SK-MEL-5 (cell line): ENCODE data around the gene SMCO2. TPM values are rescaled to one million over a fixed set of nuclear protein-coding genes. Genes with fewer than 3 reads are reported as not detected.

Experiments
- DNase-seq: peaks from one replicate; pipeline ENCODE4 v3.0.0-alpha.2; 2016; ENCODE audit warnings: low read depth, low spot score
- in situ Hi-C: cut with HindIII; loops from 2 replicates; pipeline ENCODE4 v1.10.0; 2016; ENCODE audit warnings: low sequenced_read_pairs, high pct_unique_total_duplicates, low pct_unique_long_range_greater_than_20kb
- total RNA-seq: library from RNA; depleted of rRNA; stranded (reverse); fragments of >200 nt; shearing (Covaris generic); gene quantifications from 2 replicates; pipeline ENCODE4 v1.2.3, GENCODE V29; 2014

Gene SMCO2
- total RNA-seq, 1 experiment from 2014 or later = not detected

DNA sequence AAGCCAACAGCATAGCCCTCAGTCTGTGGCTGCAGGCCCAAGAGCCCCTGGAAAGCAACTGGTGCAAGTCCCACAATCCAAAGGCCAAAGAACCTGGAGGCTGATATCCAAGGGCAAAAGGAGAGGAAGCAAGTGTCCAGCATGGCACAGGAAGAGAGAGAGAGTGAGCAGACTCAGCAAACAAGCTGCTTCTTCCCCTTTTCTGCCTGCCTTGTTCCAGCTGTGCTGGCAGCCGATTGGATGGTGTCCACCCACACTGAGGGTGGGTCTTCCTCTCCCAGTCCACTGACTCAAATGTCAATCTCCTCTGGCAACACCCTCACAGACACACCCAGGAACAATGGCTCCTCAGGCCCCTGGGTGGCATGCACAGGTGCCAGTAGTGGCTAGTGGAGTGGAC lies 33.5 kb downstream of the SMCO2 start:
- no peak for DNase-seq
- in situ Hi-C loops = no loop called here

DNA sequence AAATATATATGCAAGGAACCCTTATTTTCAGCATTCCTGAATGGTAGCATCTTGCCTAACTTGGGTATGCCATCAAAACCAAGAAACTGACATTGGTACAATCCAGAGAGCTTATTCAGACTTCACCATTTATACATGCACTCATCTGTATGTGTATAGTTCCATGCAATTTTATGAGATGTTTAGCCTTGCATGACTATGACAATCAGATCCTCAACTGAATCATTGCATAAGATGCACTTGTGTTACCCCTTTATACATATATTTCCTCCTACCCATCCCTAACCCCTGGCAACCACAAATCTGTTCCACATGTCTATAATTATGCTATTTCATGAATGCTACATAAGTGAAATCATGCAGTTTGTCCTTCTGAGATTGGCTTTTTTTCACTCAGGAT lies 40.4 kb downstream of the SMCO2 start:
- in situ Hi-C loops = no loop called here
- no peak for DNase-seq

DNA sequence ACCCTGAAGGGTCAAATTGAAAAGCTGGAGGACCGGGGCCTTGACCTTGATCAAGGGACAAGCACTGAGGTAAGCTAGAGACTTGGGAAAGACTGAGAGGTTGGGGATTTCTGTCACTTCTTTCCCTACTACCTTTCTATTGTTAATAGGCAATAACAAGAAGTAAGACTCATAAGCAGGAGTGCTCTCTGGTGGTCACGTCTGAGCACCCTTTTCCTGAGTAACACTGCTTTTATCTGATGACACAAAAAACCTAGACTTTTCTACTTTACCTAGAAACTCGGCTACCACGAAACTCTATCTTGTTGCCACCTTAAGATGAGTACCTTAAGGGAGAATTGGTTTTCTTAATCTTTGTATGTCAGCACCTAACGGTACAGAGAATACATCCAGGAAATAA lies 41.9 kb downstream of the SMCO2 start:
- in situ Hi-C loops = no loop called here
- no peak for DNase-seq

DNA sequence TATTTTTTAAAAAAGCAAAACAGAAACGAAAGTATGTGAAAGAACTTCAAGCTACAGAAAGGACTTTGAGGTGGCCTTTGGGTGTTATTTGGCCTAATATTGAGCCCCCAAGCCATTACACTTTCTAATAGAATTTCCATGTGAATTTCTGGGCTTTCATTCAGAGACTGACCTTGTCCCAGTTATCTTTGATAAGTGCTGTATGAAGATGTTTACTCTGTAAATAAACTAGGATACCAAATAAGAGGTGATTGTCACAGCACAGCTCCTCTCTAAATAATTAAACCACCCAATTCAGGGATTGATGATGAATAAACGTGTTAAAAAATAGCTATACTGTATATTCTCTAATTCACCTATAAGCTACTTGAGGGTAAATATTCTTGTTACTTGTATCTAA lies 44.7 kb downstream of the SMCO2 start:
- no peak for DNase-seq
- in situ Hi-C loops = no loop called here

DNA sequence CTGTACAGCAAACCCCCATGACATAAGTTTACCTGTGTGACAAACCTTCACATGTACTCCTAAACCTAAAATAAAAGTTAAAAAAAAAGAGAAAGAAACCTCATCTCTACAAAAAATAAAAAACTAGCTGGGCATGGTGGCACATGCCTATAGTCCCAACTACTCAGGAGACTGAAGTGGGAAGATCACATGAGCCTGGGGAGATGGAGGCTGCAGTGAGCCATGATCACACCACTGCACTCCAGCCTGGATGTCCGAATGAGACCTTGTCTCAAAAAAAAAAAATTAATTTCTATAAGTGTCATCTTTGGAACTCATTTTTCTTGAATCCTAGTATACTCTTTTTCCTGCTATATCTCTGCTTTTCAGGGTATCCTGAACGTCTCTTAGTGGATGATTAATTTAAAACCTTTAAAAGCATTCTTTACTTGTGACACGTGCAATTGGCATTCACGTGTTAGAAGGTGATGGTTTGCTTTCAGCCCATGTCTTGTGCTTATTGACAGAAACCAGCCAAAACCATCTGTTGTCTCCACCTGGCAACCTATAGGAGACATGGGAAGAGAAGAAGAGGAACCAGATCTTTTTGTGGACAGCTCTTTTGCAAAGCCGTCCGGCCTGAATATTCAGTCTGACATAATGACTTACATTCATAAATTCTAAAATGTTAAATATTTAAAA lies 46.9 kb downstream of the SMCO2 start:
- DNase-seq = no peak
- in situ Hi-C loops = no loop called here

DNA sequence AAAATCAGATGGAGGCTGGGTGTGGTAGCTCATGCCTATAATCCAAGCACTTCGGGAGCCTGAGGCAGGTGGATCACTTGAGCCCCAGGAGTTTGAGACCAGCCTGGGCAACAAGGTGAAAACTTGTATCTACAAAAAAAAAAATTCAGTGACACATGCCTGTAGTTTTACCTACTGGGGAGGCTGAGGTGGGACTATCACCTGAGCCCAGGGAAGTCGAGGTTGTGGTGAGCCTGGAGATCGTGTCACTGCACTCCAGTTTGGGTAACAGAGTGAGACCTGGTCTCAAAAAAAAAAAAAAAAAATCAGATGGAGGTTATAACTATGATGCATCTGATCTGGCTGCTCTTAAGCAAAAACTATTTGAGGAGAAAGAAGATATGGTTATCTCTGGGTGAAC lies 50.9 kb downstream of the SMCO2 start:
- in situ Hi-C loops = no loop called here
- no peak for DNase-seq

DNA sequence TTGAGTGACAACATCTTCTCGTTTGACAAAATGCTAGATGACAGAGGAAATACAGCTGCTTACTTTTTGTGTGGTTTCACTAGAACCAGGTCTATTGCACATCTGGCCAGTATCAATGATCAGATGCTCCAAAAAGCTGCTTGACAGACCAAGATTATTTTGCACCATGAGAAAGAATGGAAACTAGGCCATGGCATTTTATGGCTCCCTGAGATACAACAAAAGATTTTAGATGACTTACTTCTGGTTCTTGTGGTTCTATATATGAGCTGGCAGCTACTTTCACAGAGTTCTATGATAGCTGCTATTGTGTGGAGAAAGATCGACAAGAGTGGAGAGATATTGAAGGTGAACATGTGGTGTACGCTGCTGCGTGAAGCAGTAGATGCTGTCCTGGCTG lies 51.6 kb downstream of the SMCO2 start:
- in situ Hi-C loops = no loop called here

DNA sequence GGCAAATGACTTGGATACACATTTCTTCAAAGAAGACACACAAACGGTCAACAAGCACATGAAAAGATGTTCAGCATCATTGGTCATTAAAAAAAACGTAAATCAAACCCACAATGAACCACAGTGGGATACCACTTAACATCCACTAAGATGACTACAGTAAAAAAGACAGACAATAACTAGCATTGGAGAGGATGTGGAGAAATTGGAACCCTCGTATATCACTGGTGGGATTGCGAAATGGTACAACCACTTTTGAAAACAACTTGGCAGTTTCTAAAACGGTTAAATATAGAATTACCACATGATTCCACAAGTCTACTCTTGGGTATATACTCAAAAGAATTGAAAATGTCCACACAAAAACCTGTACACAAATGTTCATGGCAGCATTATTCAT lies 52.2 kb downstream of the SMCO2 start:
- peak; percentile 74 for DNase-seq
- in situ Hi-C loops = no loop called here

More for the DNA sequence above, 51.6 kb downstream of the SMCO2 start:
- no peak for DNase-seq

DNA sequence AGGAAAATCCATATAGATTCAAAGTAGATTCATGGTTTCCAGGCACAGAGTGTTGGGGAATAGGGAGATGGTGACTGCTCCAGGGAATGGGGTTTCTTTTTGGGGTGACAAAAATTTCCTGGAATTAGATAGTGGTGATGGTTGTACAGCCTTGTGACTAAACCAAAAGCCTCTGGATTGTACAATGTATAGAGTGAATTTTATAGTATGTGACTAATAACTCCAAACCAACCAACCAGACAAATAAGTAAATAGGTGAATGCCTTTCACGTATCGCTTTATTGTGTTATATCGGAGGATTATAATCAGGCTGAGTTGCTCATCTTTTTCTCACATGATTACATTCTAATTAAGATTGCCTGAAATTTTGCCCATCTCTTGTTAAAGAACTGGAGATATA lies 52.8 kb downstream of the SMCO2 start:
- in situ Hi-C loops = no loop called here
- DNase-seq = no peak

DNA sequence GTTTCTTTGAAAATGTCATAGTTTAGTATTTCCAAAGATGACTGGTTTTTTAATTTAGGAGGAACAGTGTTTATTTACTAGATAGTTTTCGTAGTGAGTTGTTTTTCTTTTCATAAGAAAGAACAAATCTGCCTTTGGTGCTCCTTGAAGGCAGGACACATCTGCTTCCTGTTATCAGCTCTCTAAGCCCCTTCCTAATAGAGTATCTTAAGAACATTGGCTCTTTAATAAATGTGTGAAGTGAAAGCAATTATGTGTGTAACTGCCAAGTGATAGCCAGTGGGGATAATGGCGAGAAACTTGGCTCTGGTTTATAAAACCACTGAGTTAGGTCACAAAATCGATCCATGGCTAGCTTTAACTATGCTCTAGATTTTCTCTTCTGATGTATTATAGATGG lies 54.0 kb downstream of the SMCO2 start:
- no peak for DNase-seq
- in situ Hi-C loops = no loop called here

DNA sequence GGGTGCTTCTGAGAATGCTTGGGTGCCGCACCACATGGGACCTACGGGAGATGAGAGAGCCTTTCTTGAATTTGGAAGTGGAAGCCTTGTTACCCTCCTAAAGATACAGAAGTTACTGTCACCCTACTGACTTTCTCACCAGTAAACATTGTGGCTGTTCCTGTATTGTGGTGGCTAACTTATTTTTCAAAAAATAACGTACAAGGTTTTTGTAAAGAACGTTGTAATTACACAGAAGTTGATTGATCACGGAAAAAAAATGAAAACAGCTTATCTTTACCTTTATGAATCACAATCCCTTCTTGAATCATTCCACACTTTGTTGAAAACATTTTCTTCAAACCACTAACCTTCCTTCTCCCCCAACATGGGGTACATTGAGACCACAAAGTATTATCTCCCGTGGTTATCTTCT lies 55.5 kb downstream of the SMCO2 start:
- in situ Hi-C loops = no loop called here
- DNase-seq = no peak

DNA sequence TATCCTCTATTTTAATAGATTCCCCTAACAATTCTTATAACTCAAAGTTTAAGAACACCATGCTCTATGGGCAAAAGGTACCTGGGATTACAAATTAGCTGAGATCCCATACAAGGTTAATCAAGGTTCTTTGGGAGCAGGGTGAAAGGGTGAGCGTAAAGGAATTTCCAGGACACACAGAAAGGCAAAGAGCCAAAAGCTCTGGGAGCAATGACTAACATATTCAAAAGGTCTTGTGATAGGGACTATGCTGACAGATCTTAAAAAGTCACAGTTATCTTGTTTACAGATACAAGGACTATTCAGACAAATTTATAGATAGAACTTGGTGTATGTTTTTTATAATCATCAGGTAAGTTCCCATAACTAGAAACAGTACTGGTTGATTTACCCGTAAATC lies 58.0 kb downstream of the SMCO2 start:
- DNase-seq = peak; percentile 16
- in situ Hi-C loops = no loop called here

DNA sequence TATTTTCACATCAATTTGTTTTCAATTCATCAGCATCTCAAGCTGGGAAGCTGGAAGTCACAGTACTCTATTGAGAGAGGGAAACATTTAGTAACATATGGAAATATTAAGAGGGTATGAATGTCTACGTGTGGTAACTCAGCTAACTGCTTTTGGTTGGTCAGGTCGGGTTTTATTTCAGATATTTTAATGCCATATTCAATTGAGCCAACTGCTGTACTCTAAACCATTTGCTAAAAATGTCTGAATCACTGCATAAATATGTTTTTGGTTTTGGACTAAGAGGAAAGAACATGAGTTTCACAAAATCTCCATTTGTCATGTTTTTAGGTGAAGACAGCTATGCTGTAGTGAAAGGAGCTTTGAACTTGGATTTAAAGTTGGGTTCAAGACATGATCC lies 58.6 kb downstream of the SMCO2 start:
- DNase-seq = no peak
- in situ Hi-C loops = no loop called here

DNA sequence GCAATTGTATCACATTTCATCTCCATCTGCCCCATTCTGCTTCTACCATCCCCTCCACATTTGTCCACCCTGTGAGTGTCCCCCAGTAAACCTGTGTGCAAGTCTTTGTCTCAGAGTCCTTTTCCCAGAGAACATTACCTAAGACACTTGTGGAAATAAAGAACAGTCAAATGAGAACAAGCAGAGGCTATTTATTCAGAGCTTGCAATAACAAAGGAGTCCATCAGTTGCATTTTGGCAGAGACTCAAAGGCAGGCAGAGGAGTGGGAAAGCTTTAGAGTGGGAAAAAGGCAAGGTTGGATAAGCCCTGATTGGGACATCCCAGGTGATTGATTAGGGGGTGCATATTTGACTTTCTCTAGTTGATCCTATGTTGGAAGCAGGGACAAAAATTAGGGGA lies 59.2 kb downstream of the SMCO2 start:
- in situ Hi-C loops = no loop called here

DNA sequence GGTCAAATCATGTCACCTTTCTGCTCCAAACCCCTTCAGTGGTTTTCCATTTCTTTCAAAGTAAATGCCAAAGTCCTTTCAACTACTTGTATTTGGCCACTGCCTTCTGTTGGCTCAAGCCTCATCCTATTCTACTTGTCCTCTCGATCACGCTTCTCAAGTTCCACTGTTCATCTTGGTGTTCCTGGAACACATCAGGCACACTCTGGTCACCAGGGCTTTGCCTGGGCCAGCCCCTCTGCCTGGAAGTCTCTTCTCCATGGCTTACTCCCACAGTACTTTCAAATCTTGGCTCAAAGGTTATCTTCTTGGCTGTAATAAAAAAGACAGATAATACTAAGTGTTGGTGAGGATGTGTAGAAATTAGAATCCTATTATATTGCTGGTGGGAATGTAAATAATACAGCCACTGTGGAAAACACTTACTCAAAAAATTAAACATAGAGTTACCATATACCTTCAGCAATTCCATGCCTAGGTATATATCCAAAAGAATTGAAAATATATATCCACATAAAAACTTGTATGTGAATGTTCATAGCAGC lies 60.2 kb downstream of the SMCO2 start:
- in situ Hi-C loops = no loop called here

More for the DNA sequence above, 59.2 kb downstream of the SMCO2 start:
- DNase-seq = no peak

DNA sequence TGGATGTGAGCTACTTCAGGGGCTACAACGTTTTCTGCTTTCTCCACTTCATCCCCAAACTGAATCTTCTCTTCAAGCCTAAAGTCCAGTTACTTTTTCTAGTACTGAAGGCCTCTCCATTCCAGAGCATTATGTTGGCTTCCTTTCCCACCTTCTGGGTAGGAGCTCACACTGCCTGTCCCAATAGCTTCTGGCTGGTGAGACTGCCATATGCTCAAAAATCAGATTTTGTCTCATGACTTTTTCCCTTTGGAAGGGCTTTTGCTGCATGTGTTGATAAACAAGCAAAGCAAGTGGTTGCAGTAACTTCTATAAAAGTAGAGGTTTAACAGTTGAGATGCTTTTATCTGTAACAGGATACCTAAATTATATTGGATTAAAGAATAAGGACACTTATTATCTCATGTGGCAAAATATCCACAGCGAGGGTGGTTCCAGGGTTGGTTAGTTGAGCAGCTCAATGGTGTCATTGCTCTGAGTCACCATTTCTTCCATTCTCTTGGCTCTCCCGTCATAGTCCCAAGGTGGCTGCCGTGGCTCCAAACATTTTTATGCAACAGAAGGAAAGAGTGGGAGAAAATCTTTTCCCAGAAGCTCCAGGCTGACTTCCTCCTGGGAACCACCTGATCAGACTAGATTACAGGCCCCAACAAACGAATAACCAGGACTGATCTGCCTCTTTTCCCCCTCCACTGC lies 62.3 kb downstream of the SMCO2 start:
- in situ Hi-C loops = no loop called here
- no peak for DNase-seq

More for the DNA sequence above, 60.2 kb downstream of the SMCO2 start:
- DNase-seq = no peak

DNA sequence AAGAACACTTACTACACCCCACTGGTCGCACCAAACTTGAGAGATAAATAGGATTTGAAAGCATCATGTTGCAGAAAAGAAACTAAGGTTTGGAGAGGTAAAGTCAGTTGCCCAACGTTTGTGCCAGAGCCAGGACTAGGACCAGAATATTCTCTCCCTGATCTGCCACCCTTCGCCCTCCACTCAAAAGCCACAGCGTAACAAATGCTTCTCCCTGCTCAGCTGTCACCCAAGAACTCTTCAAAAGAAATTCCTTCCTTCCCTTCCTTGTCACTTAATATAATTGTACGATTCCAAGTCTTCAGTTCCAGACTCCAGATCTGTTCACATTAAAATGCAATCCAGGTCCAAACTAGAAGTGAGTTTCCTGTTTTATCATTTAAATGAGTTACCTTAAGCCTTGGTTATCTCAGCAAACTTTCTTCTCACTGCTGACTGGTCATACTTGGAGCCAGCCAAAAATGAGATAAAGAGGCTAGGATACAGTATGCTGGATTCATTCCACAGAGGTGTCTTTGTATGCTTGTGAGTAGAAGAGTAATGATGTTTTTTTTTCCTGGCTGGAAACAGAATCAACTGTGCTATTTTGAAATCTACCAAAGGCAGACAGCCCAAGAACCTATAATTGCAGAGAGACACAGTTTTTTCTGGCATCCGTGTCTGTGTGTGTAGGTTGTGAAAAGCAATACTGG lies 64.6 kb downstream of the SMCO2 start:
- in situ Hi-C loops = no loop called here
- DNase-seq = peak; percentile 57

DNA sequence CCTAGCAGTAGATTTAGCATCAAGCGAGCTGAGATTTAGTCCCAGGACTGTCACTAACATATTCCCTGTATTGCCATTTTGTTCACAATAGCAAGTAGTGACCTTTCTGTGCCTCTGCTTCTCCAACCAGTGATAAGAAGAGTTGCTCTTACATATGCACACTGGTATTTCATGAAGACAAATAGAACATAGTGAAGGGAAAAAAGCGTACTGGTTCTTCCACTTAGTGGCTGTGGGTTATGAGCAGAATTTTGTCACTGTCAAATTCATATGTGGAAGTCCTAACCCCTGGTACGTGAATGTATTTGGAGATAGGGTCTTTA lies 65.1 kb downstream of the SMCO2 start:
- DNase-seq = no peak
- in situ Hi-C loops = no loop called here
